HG03039 (cell line): ENCODE measurements around the gene KIF16B.

Experiments
- ATAC-seq: cut with Tn5 transposase; IDR thresholded peaks from one replicate; pipeline ENCODE4 v1.9.1; 2021; ENCODE audit warnings: mild to moderate bottlenecking, moderate library complexity; ENCODE audit not compliant: unreplicated experiment

The KIF16B gene

GRCh38 chr20:16367948-16368560 is 205.2 kb downstream of the KIF16B start:
- ATAC-seq, result no peak

GRCh38 chr20:16366529-16366928 is 206.7 kb downstream of the KIF16B start:
- no peak for ATAC-seq

GRCh38 chr20:16364320-16364687 is 208.9 kb downstream of the KIF16B start:
- no peak for ATAC-seq

- ATAC-seq, result no peak
Observed at GRCh38 chr20:16363506-16364319, 209.5 kb downstream of the KIF16B start.

- no peak for ATAC-seq
Observed at GRCh38 chr20:16362642-16363041, 210.6 kb downstream of the KIF16B start.

GRCh38 chr20:16360668-16361067 is 212.6 kb downstream of the KIF16B start:
- ATAC-seq, result no peak

- no peak for ATAC-seq
Observed at GRCh38 chr20:16353417-16353781, 219.8 kb downstream of the KIF16B start.

- no peak for ATAC-seq
Observed at GRCh38 chr20:16352751-16353416, 220.4 kb downstream of the KIF16B start.

GRCh38 chr20:16352321-16352720 is 220.9 kb downstream of the KIF16B start:
- ATAC-seq, result no peak

- no peak for ATAC-seq
Observed at GRCh38 chr20:16351415-16351814, 221.8 kb downstream of the KIF16B start.

- no peak for ATAC-seq
Observed at GRCh38 chr20:16350465-16350864, 222.8 kb downstream of the KIF16B start.

- no peak for ATAC-seq
Observed at GRCh38 chr20:16349523-16350260, 223.6 kb downstream of the KIF16B start.

GRCh38 chr20:16346956-16347355 is 226.3 kb downstream of the KIF16B start:
- no peak for ATAC-seq

GRCh38 chr20:16337707-16338106 is 235.5 kb downstream of the KIF16B start:
- no peak for ATAC-seq

- no peak for ATAC-seq
Observed at GRCh38 chr20:16327606-16328005, 245.6 kb downstream of the KIF16B start.

GRCh38 chr20:16321291-16321690 is 252.0 kb downstream of the KIF16B start:
- ATAC-seq, result no peak

GRCh38 chr20:16317445-16318362 is 255.5 kb downstream of the KIF16B start:
- ATAC-seq, result no peak

GRCh38 chr20:16316513-16316912 is 256.7 kb downstream of the KIF16B start:
- no peak for ATAC-seq

GRCh38 chr20:16314748-16315159 is 258.5 kb downstream of the KIF16B start:
- ATAC-seq, result no peak

GRCh38 chr20:16314320-16314719 is 258.9 kb downstream of the KIF16B start:
- no peak for ATAC-seq
